H1 (cell line): ENCODE results near the gene SYN1. TPM values are rescaled to one million over a fixed set of nuclear protein-coding genes. Genes with fewer than 3 reads are reported as not detected.

ENCODE experiments used
- EZH2 ChIP-seq: fragments of 200-600 bp; sonication (generic); IDR thresholded peaks from 2 replicates; pipeline ENCODE4 v1.7.1; 2012; ENCODE audit warnings: low read depth, mild to moderate bottlenecking, moderate library complexity, low read length, inconsistent platforms; ENCODE audit not compliant: severe bottlenecking
- HDAC2 ChIP-seq, 2 experiments: fragments of 300-600 bp in 1 of 2; sonication (generic) in 1 of 2; IDR thresholded peaks; 2 replicates each; pipeline ENCODE4 v1.6.1; 2011 to 2012; ENCODE audit warnings: low read depth in 2 of 2, low read length in 2 of 2, mild to moderate bottlenecking in 2 of 2, moderate library complexity in 2 of 2, borderline replicate concordance in 1 of 2, inconsistent platforms in 1 of 2
- HDAC6 ChIP-seq: IDR thresholded peaks from one replicate; pipeline ENCODE4 v1.7.1; 2012; ENCODE audit warnings: low read depth, mild to moderate bottlenecking, inconsistent platforms, low read length, moderate library complexity
- POU5F1 ChIP-seq: IDR thresholded peaks from 2 replicates; pipeline ENCODE4 v1.6.1; 2011; ENCODE audit warnings: low read depth, mild to moderate bottlenecking, low read length, moderate library complexity
- SP1 ChIP-seq: IDR thresholded peaks from 2 replicates; pipeline ENCODE4 v1.6.1; 2011; ENCODE audit warnings: low read depth, low read length
- TAF1 ChIP-seq: IDR thresholded peaks from 2 replicates; pipeline ENCODE4 v1.6.1; 2011; ENCODE audit warnings: mild to moderate bottlenecking, low read depth, low read length
- TBP ChIP-seq: IDR thresholded peaks from 2 replicates; pipeline ENCODE4 v1.6.1; 2011; ENCODE audit warnings: low read depth, low read length, improper control_type of control experiment
- polyA plus RNA-seq, 7 experiments: library from polyadenylated mRNA; depleted of rRNA in 3 of 7; stranded (reverse) in 5 of 7; unstranded in 2 of 7; fragments of >200 nt in 5 of 7; fragments of 200-250 nt in 2 of 7; gene quantifications; 1 replicate in 5 of 7; 2 replicates in 1 of 7; 4 replicates in 1 of 7; pipeline versions ENCODE4 v1.2.1 to v1.2.3, GENCODE V29; 2011 to 2013; ENCODE audit warnings: missing spikeins in 2 of 7, mixed read lengths in 2 of 7
- total RNA-seq: library from RNA; stranded (reverse); fragmentation: NEBNext Ultra II Directional; extraction: Animal tissue kit (Norgen Biotek cat#: 25700); gene quantifications from 2 replicates; pipeline ENCODE4 v1.2.1, GENCODE V29; 2021
- TF ChIP-seq, protein P1 (sequence below): fragments of 300-600 bp; sonication (generic); IDR thresholded peaks from 2 replicates; pipeline ENCODE4 v1.7.1; 2012; ENCODE audit warnings: low read length, moderate library complexity, mild to moderate bottlenecking, inconsistent platforms; ENCODE audit not compliant: insufficient replicate concordance
- TF ChIP-seq, protein P2 (sequence below): IDR thresholded peaks from 2 replicates; pipeline ENCODE4 v1.6.1; 2011; ENCODE audit warnings: low read depth, mild to moderate bottlenecking, low read length; ENCODE audit not compliant: insufficient read depth

SYN1 gene
- total and polyA plus RNA-seq, 2 of the 8 experiments (the other 6 are each of a cell fraction or from before 2014, with no cell fraction given): 2.1 to 14.1 TPM

DNA sequence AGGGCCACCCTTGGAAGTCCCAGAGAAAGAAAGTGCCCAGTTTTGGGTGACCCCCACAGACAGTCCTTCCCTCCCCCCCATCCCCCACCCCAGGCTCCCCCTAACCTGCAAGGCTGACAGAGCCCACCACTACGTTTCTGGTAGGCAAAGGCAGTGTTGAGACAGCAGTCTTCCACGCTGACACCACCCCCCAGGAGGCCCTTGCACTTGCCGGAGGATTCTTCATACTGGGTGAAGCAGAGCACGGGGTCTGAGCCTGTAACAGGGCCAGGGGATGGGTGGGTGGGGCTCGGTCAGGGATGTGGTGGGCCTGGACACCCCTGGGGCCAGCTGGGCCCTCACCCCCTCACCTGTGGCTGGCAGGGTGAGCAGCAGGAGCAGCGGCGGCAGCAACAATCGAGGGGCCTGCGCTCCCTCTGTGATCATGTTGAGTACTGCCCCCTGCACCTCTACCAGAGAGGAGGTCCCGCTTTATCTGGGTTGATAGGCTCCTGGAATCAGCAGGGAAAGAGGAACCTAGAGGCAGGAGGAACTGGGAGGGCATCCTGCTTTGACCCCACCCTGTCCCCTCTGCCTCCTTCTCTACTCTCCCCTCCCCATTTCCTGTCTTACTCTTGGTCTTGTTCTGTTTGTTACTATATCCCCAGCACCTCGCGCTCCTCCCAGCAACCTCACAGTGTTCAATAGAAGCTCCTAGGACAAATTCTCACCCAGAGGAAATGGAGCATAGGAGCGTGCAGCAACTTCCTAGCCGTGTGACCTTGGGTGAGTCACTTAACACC is 10.0 kb upstream of the SYN1 start, which contains the start of gene CFP (continued):
- TF ChIP-seq, protein P1, sequence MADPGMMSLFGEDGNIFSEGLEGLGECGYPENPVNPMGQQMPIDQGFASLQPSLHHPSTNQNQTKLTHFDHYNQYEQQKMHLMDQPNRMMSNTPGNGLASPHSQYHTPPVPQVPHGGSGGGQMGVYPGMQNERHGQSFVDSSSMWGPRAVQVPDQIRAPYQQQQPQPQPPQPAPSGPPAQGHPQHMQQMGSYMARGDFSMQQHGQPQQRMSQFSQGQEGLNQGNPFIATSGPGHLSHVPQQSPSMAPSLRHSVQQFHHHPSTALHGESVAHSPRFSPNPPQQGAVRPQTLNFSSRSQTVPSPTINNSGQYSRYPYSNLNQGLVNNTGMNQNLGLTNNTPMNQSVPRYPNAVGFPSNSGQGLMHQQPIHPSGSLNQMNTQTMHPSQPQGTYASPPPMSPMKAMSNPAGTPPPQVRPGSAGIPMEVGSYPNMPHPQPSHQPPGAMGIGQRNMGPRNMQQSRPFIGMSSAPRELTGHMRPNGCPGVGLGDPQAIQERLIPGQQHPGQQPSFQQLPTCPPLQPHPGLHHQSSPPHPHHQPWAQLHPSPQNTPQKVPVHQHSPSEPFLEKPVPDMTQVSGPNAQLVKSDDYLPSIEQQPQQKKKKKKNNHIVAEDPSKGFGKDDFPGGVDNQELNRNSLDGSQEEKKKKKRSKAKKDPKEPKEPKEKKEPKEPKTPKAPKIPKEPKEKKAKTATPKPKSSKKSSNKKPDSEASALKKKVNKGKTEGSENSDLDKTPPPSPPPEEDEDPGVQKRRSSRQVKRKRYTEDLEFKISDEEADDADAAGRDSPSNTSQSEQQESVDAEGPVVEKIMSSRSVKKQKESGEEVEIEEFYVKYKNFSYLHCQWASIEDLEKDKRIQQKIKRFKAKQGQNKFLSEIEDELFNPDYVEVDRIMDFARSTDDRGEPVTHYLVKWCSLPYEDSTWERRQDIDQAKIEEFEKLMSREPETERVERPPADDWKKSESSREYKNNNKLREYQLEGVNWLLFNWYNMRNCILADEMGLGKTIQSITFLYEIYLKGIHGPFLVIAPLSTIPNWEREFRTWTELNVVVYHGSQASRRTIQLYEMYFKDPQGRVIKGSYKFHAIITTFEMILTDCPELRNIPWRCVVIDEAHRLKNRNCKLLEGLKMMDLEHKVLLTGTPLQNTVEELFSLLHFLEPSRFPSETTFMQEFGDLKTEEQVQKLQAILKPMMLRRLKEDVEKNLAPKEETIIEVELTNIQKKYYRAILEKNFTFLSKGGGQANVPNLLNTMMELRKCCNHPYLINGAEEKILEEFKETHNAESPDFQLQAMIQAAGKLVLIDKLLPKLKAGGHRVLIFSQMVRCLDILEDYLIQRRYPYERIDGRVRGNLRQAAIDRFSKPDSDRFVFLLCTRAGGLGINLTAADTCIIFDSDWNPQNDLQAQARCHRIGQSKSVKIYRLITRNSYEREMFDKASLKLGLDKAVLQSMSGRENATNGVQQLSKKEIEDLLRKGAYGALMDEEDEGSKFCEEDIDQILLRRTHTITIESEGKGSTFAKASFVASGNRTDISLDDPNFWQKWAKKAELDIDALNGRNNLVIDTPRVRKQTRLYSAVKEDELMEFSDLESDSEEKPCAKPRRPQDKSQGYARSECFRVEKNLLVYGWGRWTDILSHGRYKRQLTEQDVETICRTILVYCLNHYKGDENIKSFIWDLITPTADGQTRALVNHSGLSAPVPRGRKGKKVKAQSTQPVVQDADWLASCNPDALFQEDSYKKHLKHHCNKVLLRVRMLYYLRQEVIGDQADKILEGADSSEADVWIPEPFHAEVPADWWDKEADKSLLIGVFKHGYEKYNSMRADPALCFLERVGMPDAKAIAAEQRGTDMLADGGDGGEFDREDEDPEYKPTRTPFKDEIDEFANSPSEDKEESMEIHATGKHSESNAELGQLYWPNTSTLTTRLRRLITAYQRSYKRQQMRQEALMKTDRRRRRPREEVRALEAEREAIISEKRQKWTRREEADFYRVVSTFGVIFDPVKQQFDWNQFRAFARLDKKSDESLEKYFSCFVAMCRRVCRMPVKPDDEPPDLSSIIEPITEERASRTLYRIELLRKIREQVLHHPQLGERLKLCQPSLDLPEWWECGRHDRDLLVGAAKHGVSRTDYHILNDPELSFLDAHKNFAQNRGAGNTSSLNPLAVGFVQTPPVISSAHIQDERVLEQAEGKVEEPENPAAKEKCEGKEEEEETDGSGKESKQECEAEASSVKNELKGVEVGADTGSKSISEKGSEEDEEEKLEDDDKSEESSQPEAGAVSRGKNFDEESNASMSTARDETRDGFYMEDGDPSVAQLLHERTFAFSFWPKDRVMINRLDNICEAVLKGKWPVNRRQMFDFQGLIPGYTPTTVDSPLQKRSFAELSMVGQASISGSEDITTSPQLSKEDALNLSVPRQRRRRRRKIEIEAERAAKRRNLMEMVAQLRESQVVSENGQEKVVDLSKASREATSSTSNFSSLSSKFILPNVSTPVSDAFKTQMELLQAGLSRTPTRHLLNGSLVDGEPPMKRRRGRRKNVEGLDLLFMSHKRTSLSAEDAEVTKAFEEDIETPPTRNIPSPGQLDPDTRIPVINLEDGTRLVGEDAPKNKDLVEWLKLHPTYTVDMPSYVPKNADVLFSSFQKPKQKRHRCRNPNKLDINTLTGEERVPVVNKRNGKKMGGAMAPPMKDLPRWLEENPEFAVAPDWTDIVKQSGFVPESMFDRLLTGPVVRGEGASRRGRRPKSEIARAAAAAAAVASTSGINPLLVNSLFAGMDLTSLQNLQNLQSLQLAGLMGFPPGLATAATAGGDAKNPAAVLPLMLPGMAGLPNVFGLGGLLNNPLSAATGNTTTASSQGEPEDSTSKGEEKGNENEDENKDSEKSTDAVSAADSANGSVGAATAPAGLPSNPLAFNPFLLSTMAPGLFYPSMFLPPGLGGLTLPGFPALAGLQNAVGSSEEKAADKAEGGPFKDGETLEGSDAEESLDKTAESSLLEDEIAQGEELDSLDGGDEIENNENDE: no peak
- TF ChIP-seq TAF1: no peak
- TF ChIP-seq TBP: no peak
- TF ChIP-seq EZH2: no peak
- no peak for TF ChIP-seq HDAC6
- TF ChIP-seq, protein P2, sequence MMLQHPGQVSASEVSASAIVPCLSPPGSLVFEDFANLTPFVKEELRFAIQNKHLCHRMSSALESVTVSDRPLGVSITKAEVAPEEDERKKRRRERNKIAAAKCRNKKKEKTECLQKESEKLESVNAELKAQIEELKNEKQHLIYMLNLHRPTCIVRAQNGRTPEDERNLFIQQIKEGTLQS: no peak
- TF ChIP-seq HDAC2 (IDR thresholded peaks at IDR 0.05; ENCODE audit: borderline replicate concordance in 1 of 2, low read depth in 2 of 2, low read length in 2 of 2): no peak
- no peak for TF ChIP-seq SP1
- no peak for TF ChIP-seq POU5F1
